ENCODE measurements around the gene DACT1.

The DACT1 gene

GRCh38 chr14:58669556-58670200 lies 31.9 kb downstream of the DACT1 start:
- DNase-seq = no peak

- DNase-seq = no peak
Measured at GRCh38 chr14:58671024-58671423, 33.3 kb downstream of the DACT1 start.

GRCh38 chr14:58671436-58671835 lies 33.7 kb downstream of the DACT1 start:
- DNase-seq = no peak

GRCh38 chr14:58673722-58674121 lies 36.0 kb downstream of the DACT1 start:
- no peak for DNase-seq

GRCh38 chr14:58677001-58677400 lies 39.2 kb downstream of the DACT1 start:
- DNase-seq = no peak

GRCh38 chr14:58677517-58677916 lies 39.8 kb downstream of the DACT1 start:
- DNase-seq = no peak

- DNase-seq = no peak
Measured at GRCh38 chr14:58677996-58678395, 40.2 kb downstream of the DACT1 start.

- no peak for DNase-seq
Measured at GRCh38 chr14:58680698-58681097, 42.9 kb downstream of the DACT1 start.

GRCh38 chr14:58687232-58687795 lies 49.6 kb downstream of the DACT1 start:
- no peak for DNase-seq

- no peak for DNase-seq
Measured at GRCh38 chr14:58690801-58691516, 53.2 kb downstream of the DACT1 start.

- DNase-seq = no peak
Measured at GRCh38 chr14:58693048-58693447, 55.3 kb downstream of the DACT1 start.

- no peak for DNase-seq
Measured at GRCh38 chr14:58695514-58695913, 57.8 kb downstream of the DACT1 start.

GRCh38 chr14:58697266-58697929 lies 59.6 kb downstream of the DACT1 start:
- DNase-seq = no peak
